BLaER1 (cell line): ENCODE results near the gene CELF2.
A peak's percentile ranks its signal among the peaks of the same experiment; 100 is the strongest.

Experiments used
- H3K27ac ChIP-seq: shearing (Covaris generic); formaldehyde crosslinking; 2 replicates; pipeline ENCODE4 v1.8.1; 2022
- H3K27me3 ChIP-seq: shearing (Covaris generic); formaldehyde crosslinking; 2 replicates; pipeline ENCODE4 v1.8.1; 2022
- H3K36me3 ChIP-seq: shearing (Covaris generic); formaldehyde crosslinking; 2 replicates; pipeline ENCODE4 v1.8.1; 2022
- H3K4me1 ChIP-seq: shearing (Covaris generic); formaldehyde crosslinking; 2 replicates; pipeline ENCODE4 v1.8.1; 2022
- H3K4me2 ChIP-seq: shearing (Covaris generic); formaldehyde crosslinking; 2 replicates; pipeline ENCODE4 v1.8.1; 2022
- H3K4me3 ChIP-seq: shearing (Covaris generic); formaldehyde crosslinking; 2 replicates; pipeline ENCODE4 v1.8.1; 2022
- H3K9ac ChIP-seq: shearing (Covaris generic); formaldehyde crosslinking; 2 replicates; pipeline ENCODE4 v1.8.1; 2022
- H3K9me3 ChIP-seq: shearing (Covaris generic); formaldehyde crosslinking; 2 replicates; pipeline ENCODE4 v1.8.1; 2022
- H4K20me1 ChIP-seq: shearing (Covaris generic); formaldehyde crosslinking; 2 replicates; pipeline ENCODE4 v1.8.1; 2022
- Cebpa-rat ChIP-seq: shearing (Covaris generic); IDR thresholded peaks from 2 replicates; pipeline ENCODE4 v1.8.1; 2022

Gene CELF2

GRCh38 chr10:11255156-11255555 is 237.5 kb downstream of the CELF2 start:
- H3K4me1 ChIP-seq = peaks cover 94% of the 10 kb centered on the region
- TF ChIP-seq Cebpa-rat = no peak

DNA sequence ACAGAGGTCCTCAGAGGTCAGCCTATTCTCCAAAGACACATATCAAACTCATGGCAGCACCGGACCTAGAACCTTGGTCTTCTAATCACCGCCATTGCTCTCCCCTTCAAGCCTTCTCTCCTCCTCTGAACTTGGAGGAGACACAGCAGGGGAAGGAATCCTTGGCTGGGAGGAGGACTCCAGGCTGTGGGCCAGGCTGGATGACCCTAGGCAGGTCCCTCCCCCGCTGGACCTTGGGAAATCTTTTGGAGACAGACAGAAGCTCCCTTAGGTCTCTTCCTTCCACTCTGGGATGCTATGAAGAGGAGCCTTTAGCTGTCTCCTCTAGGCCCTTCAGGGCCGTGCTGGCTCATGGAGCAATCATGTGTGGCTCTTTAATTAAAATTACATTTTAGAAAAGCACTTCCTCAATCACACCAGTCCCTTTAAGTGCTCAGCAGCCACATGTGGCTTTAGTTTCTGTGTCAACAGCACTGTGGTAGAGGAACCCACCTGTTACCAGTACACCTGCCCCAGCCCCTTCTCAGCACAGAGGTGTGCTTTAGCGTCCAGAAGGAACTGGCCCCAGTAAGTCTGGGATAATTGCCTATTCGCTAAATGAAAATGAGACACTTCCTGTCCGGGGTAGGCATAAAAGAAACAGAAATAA is 238.2 kb downstream of the CELF2 start:
- peaks cover 70% of the 10 kb centered on the region for H3K36me3 ChIP-seq
- H3K4me3 ChIP-seq = no peak overlapping the region
- peak overlapping the region; percentile 74 for H3K27ac ChIP-seq
- peak overlapping the region; percentile 42; the same call in 1 of the 2 replicates for H3K9ac ChIP-seq
- H3K4me1 ChIP-seq = peaks cover 88% of the 10 kb centered on the region
- peak overlapping the region; percentile 93 for H3K4me2 ChIP-seq
- peaks cover 24% of the 10 kb centered on the region; the same call in 1 of the 2 replicates for H4K20me1 ChIP-seq
- H3K9me3 ChIP-seq = no peaks in the 10 kb centered on the region
- TF ChIP-seq Cebpa-rat = no peak
- no peaks in the 10 kb centered on the region for H3K27me3 ChIP-seq

More at GRCh38 chr10:11255156-11255555, 237.5 kb downstream of the CELF2 start:
- Histone ChIP-seq H3K9me3 (no peaks in the 10 kb centered on the region), H3K9ac (peak overlapping the region; percentile 42; the same call in 1 of the 2 replicates), H3K4me2 (peak overlapping the region; percentile 93), H3K27me3 (no peaks in the 10 kb centered on the region), H3K36me3 (peaks cover 70% of the 10 kb centered on the region), H4K20me1 (peaks cover 30% of the 10 kb centered on the region; the same call in 1 of the 2 replicates), H3K4me3 (no peak overlapping the region), H3K27ac (peak overlapping the region; percentile 74)

- Histone ChIP-seq H3K4me1 (peaks cover 88% of the 10 kb centered on the region), H3K4me3 (no peak overlapping the region), H3K27me3 (no peaks in the 10 kb centered on the region), H3K9me3 (no peaks in the 10 kb centered on the region), H4K20me1 (peaks cover 16% of the 10 kb centered on the region; the same call in 1 of the 2 replicates), H3K27ac (peak overlapping the region; percentile 28; the same call in 1 of the 2 replicates), H3K4me2 (peak overlapping the region; percentile 93), H3K9ac (peak overlapping the region; percentile 17; the same call in 1 of the 2 replicates), H3K36me3 (peaks cover 70% of the 10 kb centered on the region)
- TF ChIP-seq Cebpa-rat = no peak
Measured at GRCh38 chr10:11256896-11257295, 239.2 kb downstream of the CELF2 start.

DNA sequence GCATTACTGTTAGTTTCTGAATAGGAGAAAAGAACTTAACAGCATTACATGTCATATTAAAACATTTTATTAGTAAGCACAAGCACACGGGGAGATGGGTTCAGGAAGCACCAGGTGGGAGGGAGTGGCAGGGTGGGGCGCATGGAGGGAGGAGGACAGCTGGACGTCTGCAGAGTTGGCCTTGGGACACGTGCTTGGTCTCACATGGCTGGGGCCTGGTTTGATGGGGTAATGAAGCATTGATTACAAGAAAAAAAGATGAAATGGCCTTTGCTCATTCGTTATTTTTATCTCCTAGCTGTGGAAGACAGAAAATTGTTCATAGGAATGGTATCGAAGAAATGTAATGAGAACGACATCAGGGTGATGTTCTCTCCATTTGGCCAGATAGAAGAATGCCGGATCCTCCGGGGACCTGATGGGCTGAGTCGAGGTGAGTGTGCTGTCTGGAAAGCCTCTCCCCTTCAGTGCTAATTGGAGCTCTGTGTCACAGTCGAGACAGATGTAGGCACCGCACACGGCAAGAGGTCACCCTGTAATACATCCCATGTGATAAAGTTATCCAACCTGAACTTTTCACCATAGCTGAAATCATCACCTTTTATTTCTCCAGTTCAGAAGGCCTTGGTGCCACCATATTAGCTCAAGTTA is 239.9 kb downstream of the CELF2 start:
- H3K36me3 ChIP-seq = peaks cover 70% of the 10 kb centered on the region
- no peak overlapping the region for H3K4me3 ChIP-seq
- no peaks in the 10 kb centered on the region for H3K9me3 ChIP-seq
- peak overlapping the region; percentile 93 for H3K4me2 ChIP-seq
- TF ChIP-seq Cebpa-rat = no peak
- H3K9ac ChIP-seq = no peak overlapping the region
- peaks cover 84% of the 10 kb centered on the region for H3K4me1 ChIP-seq
- H4K20me1 ChIP-seq = peaks cover 11% of the 10 kb centered on the region; the same call in 1 of the 2 replicates
- H3K27me3 ChIP-seq = no peaks in the 10 kb centered on the region
- peak overlapping the region; percentile 28; the same call in 1 of the 2 replicates for H3K27ac ChIP-seq

DNA sequence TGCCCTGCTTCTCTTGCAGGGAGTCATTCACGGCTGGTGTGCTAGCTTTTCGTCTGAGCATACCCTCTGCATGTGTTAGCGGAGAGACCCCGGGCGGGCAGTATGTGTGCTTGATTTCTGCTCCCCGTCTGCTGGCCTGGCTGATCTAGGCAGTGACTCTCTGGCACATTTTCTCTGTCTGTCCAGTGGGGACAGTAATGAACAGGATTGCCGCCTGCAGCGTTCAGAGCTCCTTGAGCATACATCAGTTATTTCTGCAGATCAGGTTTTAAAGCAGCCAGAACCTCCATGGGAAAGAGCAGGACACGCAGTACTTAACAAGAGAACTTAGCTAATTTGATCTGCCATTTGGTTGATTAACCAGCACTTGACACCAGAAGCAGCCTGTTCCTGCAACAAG is 242.5 kb downstream of the CELF2 start:
- Histone ChIP-seq H3K36me3 (peaks cover 85% of the 10 kb centered on the region), H4K20me1 (peaks cover 14% of the 10 kb centered on the region; the same call in 1 of the 2 replicates), H3K4me3 (no peak overlapping the region), H3K27ac (no peak overlapping the region), H3K4me2 (no peak overlapping the region), H3K9me3 (no peaks in the 10 kb centered on the region), H3K9ac (no peak overlapping the region), H3K4me1 (peaks cover 58% of the 10 kb centered on the region), H3K27me3 (no peaks in the 10 kb centered on the region)
- TF ChIP-seq Cebpa-rat = no peak

DNA sequence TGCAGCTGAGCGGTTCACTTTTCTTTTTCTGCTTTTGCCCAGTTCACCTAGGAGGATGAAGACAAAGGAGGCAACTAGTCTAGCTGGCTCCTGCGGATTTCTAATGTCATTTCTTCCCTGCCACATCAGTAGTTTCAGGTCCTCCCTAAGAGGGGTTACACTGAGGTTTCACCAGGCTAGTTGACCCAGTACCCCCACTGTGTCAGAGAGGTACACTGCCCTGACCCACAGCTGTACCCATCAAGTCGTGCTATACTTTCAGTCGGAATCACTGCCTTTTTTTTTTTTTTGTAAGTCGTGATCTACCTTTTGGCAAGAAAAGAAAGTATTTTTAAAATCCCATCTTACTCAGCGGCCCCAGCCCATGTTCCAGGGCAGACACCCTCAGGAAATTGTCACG is 243.5 kb downstream of the CELF2 start:
- H3K36me3 ChIP-seq = peaks cover 88% of the 10 kb centered on the region
- TF ChIP-seq Cebpa-rat = no peak
- H3K4me2 ChIP-seq = no peak overlapping the region
- H4K20me1 ChIP-seq = peaks cover 16% of the 10 kb centered on the region; the same call in 1 of the 2 replicates
- H3K4me3 ChIP-seq = no peak overlapping the region
- no peak overlapping the region for H3K9ac ChIP-seq
- H3K27ac ChIP-seq = no peak overlapping the region
- no peaks in the 10 kb centered on the region for H3K9me3 ChIP-seq
- no peaks in the 10 kb centered on the region for H3K27me3 ChIP-seq
- H3K4me1 ChIP-seq = peaks cover 48% of the 10 kb centered on the region

DNA sequence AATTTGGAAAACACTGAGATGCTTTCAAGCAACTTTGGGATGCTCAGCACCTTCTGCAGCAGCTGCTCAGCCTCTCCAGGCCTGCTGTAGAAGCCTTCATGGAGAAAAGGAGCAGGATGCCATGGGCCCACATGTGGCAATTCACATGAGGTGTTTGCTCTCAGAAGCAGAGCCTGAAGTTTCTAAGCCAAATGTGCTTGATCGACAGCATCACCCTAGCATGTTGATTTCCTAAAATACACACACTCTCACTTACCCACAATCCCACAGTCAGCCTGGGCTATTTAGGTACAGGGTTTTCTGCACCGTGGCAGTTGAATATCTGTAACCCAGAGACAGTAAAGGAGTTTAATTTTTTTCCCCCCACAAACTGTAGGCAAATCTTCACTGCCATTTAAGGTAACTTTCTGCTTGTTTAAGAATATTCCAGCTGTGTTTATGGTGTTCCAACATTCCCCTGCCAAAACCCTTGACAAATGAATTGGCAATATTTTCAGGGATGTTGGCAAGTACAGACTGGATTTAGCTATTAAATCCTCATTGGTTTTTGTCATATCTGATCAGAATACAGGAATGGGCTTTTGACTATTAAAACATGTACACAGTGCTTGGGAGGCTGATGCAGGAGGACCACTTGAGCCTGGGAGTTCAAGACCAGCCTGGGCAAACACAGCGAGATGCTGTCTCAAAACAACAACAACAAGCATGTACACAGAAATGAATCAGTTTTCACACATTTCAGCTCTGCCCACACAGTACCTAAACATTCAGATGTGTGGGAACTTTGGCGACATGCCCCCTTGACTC is 244.2 kb downstream of the CELF2 start:
- peaks cover 95% of the 10 kb centered on the region for H3K36me3 ChIP-seq
- peaks cover 16% of the 10 kb centered on the region; the same call in 1 of the 2 replicates for H4K20me1 ChIP-seq
- H3K27ac ChIP-seq = no peak overlapping the region
- no peaks in the 10 kb centered on the region for H3K9me3 ChIP-seq
- no peak overlapping the region for H3K4me3 ChIP-seq
- H3K4me2 ChIP-seq = no peak overlapping the region
- H3K27me3 ChIP-seq = no peaks in the 10 kb centered on the region
- no peak for TF ChIP-seq Cebpa-rat
- H3K4me1 ChIP-seq = peaks cover 41% of the 10 kb centered on the region
- H3K9ac ChIP-seq = no peak overlapping the region

DNA sequence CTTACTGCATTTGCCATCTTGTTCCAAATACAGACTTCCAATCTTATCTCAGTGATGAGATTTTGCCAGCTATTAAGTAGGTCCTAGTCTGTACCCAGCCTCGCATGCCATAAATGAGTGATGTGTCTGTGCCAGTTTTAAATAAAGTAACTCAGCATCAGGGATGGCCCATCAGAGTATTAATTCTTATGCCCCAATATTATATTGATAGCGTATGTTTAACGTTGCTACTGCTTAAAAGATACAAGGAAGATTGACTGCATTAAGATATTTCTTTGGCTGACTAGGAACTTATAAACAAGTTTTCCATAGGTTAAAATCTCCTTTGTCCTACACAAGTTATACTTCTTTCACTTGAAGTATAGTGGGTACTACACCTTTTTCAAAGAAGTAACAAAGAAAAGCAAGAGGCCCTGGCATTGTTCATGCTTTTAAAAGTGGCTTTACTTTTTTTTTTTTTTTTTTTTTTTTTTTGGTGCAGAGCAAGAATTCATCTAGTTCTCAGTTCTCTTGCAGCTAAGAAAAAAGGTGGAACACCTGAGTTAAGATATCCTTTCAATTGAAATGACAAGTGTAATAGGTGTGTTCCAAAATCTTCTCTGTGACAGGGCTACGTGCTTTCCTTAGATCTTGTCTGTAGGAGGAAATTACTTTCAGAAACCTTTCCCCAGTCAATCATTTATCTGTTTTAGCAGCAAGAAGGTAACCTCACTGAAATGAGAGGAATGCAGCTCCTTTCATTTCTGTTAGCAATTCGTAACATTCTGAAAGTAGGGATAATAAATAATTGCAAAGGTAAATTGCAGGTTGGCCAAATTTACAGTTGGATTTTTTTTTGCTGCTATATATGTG is 245.0 kb downstream of the CELF2 start:
- Histone ChIP-seq H3K4me2 (no peak overlapping the region), H3K9me3 (no peaks in the 10 kb centered on the region), H3K36me3 (peaks cover 98% of the 10 kb centered on the region), H3K4me1 (peaks cover 33% of the 10 kb centered on the region), H4K20me1 (peaks cover 16% of the 10 kb centered on the region; the same call in 1 of the 2 replicates), H3K9ac (no peak overlapping the region), H3K27me3 (no peaks in the 10 kb centered on the region), H3K4me3 (no peak overlapping the region), H3K27ac (no peak overlapping the region)
- no peak for TF ChIP-seq Cebpa-rat

- H3K9me3 ChIP-seq = no peaks in the 10 kb centered on the region
- H3K27me3 ChIP-seq = no peaks in the 10 kb centered on the region
- peaks cover 16% of the 10 kb centered on the region; the same call in 1 of the 2 replicates for H4K20me1 ChIP-seq
- H3K9ac ChIP-seq = no peak overlapping the region
- no peak overlapping the region for H3K4me3 ChIP-seq
- no peak for TF ChIP-seq Cebpa-rat
- H3K27ac ChIP-seq = no peak overlapping the region
- peaks cover 98% of the 10 kb centered on the region for H3K36me3 ChIP-seq
- peaks cover 22% of the 10 kb centered on the region for H3K4me1 ChIP-seq
- no peak overlapping the region for H3K4me2 ChIP-seq
Measured at GRCh38 chr10:11263767-11264166, 246.1 kb downstream of the CELF2 start.
